PC-9 (cell line): ENCODE measurements around the gene TRAFD1.

Source experiments
- EZH2 ChIP-seq: fragments of 200-600 bp; sonication (generic); IDR thresholded peaks from 2 replicates; pipeline ENCODE4 v1.8.0; 2017; ENCODE audit warnings: antibody characterized with exemption, low read depth
- TF ChIP-seq, protein P1 (sequence below): fragments of 200-600 bp; sonication (generic); conservative IDR thresholded peaks from 2 replicates; pipeline ENCODE4 v1.6.1; 2017; ENCODE audit warnings: mixed run types, antibody characterized with exemption, mild to moderate bottlenecking, moderate library complexity

DNA sequence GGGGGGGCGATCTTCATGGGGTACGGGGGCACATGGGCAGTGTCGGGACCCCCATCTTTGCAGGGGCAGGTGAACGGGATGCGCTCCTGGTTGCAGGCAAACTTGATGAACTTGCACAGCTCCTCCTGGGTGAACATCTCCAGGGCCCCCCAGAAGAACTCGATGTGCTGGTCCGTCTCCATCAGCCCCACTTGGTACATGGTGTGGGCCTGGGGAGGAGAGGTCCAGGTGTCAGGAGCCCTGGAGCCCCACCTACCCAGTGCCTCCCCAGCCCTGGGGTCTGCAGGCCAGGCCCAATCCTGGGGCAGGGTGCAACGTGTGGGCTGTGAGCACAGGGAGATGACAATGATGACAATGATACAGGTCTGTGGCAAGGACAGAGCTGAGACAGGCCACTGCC lies 37.7 kb downstream of the TRAFD1 start:
- TF ChIP-seq, protein P1, sequence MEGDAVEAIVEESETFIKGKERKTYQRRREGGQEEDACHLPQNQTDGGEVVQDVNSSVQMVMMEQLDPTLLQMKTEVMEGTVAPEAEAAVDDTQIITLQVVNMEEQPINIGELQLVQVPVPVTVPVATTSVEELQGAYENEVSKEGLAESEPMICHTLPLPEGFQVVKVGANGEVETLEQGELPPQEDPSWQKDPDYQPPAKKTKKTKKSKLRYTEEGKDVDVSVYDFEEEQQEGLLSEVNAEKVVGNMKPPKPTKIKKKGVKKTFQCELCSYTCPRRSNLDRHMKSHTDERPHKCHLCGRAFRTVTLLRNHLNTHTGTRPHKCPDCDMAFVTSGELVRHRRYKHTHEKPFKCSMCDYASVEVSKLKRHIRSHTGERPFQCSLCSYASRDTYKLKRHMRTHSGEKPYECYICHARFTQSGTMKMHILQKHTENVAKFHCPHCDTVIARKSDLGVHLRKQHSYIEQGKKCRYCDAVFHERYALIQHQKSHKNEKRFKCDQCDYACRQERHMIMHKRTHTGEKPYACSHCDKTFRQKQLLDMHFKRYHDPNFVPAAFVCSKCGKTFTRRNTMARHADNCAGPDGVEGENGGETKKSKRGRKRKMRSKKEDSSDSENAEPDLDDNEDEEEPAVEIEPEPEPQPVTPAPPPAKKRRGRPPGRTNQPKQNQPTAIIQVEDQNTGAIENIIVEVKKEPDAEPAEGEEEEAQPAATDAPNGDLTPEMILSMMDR, result no peak
- TF ChIP-seq EZH2, result no peak
